NOMO-1 treated with dmso at 0.1 percent for 144 hours (cell line): ENCODE measurements around the gene KCNJ15.

Source experiments
- DNase-seq: peaks from one replicate; lab custom pipeline; 2025; ENCODE audit not compliant: unreplicated experiment; lab: John Stamatoyannopoulos, UW

The KCNJ15 gene

DNA sequence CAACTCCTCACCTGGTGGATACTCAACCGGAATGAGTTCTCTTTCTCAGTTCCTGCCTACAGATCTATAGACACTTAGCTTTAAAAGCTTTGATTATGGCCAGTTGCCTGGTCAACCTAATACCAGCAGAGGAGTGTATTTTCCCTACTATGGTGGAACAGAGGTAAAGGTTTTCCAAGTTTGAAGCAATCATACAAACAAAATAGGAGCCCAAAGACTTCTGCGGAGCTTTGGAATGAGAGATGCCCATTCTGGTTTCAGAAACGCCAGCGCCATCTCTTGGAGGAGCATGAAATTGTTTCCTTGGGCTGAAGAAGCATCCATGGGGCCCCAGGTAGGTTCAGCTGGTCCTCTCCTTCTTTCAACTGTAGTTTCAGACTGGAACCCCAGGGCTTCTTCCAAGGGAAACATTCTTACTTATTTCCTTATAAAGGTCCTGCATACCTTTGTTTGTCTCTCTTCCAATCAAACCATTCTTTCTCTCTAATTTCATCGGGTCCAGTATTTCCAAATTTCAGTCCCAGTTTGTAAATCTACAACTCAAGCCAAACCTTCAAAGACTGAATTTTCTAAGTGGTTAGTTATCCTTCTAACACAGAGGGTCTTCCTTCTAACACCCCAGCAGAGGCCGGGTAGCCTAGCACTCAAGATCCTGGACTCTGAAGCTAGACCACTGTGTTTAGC, 95.9 kb downstream of the KCNJ15 start:
- peak; percentile 30 for DNase-seq

DNA sequence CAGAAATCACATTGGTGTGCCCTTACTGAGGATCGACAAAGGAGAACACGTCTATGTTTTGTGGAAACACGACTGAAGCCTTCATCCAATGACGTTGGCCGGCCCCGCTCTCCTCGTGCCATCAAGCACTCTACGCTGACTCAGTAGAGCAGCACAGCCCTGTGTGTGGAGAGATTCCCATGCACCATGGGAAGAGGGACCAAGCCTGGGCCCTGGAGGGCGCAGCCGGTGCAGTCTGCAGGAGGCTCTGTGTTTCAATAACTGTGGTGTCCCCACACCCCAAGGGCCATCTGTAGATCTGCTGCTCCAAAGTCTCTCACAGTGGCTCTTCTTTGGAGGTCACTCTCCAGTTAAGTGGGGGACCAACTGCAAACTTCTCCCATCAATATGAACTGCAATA, 97.4 kb downstream of the KCNJ15 start:
- DNase-seq: no peak

DNA sequence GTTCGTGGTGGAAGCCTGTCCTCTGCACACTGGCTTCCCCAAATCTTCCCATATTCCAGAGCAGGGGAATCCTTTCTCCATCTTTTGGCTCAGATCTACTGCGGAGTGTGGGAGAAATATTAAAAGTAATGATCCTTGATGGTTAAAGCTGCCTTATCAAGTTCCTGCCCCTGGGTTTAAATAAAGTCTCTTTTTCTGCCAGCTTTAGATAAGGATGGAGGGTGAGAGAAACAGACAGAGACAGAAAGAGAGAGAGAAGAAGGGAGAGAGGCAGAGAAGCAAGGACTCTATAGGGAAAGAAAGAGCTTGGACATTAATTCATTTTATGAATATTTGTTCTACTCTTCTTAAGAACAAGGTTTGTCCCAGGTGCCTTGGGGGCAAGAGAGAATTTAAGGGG, 98.0 kb downstream of the KCNJ15 start:
- DNase-seq: no peak

DNA sequence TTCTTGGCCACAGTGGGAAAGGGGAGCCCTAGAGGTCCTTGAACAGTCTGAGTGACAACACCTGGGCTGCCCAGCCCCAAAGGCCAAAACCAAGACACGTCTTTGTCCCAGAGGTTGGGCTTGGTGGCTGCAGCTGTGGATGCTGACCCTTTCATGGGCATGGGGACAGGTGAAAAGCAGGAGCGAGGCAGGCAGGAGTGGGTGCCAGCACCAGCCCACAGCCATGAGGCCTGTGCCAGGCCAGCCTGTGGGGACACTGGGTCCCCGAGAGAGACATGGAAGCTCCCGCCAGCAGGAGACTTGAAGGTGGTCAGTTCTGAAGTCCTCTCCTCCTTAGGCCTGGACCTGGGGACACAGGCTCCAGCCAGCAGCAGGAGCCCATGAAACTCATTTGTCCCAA, 98.6 kb downstream of the KCNJ15 start:
- DNase-seq: no peak

DNA sequence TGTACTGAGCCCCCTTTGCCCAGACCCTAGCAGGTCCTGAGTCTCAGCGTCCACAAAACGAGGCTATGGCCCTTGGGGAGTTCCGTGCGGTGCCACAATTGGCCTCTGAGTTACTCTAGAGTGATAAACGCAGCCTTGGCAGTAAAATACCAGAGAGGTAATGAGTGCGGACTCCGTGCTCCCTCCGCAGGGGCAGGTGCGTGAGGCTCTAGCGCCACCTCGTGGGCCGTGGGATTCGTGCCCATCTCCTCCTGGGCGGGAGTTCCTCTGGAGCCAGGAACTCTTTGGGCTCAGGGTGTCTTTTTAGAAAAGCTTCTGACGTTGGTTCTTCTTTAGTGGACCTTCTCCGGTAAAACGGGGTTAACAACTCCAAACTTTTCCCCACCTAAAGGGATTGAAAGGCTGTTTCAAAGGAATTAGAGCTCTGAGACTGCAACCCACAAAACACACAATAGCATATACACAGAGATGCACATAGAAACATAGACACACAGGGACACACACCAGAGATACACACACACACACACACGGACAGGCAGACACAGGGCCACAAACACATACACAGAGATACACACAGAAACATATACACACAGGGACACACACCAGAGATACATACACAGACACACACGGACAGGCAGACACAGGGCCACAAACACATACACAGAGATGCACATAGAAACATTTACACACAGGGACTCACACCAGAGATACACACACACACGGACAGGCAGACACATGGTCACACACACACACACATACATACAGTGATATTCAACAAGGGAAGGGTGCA, 99.4 kb downstream of the KCNJ15 start:
- peak; percentile 71 for DNase-seq
